Keratinocyte (primary cell): Measurements from ENCODE around the gene KIF24.

Experiments
- CTCF ChIP-seq, 3 experiments: IDR thresholded peaks in 1 of 3; conservative IDR thresholded peaks in 1 of 3; optimal IDR thresholded peaks in 1 of 3; 2 replicates in 2 of 3; 3 replicates in 1 of 3; pipeline versions ENCODE3 to v1.5.1; 2011; ENCODE audit warnings: low read length in 3 of 3, mild to moderate bottlenecking in 3 of 3, moderate library complexity in 2 of 3, control low read depth in 1 of 3, inconsistent platforms in 1 of 3; ENCODE audit not compliant: insufficient read depth in 2 of 3; ENCODE audit errors: extremely low read depth in 1 of 3
- EZH2 ChIP-seq: IDR thresholded peaks from one replicate; pipeline ENCODE4 v1.6.1; 2012; ENCODE audit warnings: inconsistent platforms, mild to moderate bottlenecking, low read length, moderate library complexity

DNA sequence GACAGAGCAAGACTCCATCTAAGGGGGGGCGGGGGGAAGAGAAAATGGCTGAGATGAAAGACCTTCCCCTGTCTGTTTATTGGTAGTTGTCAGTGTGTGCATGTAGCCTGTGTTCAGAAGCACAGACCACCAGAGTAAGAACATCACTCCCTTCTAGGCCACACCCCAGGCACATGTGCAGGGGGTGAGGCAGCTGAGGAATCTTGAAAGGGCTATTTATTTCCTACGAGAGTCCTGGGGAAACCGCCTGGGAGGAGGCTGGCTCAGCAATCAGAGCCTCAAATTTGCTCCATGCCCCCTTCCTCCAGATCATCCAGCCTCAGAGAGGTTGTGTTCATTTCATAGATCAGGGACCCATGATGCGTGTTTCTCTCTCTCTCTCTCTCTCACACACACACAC, 40.6 kb upstream of the KIF24 start:
- TF ChIP-seq EZH2, result no peak
- TF ChIP-seq CTCF (optimal IDR thresholded peaks at IDR 0.05 in 1 of 3, IDR thresholded peaks at IDR 0.05 in 1 of 3, conservative IDR thresholded peaks at IDR 0.05 in 1 of 3; ENCODE audit: extremely low read depth in 1 of 3, insufficient read depth in 2 of 3, low read length in 3 of 3), result no peak
